Measurements from ENCODE around the gene CDIPT.

DNA sequence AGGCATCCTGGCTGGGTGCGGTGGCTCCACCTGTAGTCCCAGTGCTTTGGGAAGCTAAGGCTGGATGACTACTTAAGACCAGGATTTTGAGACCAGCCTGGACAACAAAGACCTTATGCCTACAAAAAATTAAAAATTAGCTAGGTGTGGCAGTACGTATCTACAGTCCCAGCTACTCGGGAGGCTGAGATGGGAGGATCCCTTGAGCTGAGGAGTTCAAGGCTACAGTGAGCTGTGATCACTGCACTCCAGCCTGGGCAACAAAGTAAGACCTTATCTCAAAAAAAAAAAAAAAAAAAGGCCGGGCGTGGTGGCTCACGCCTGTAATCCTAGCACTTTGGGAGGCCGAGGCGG lies 36.7 kb downstream of the CDIPT start:
- TF ChIP-seq, protein P1, sequence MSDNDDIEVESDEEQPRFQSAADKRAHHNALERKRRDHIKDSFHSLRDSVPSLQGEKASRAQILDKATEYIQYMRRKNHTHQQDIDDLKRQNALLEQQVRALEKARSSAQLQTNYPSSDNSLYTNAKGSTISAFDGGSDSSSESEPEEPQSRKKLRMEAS (IDR thresholded peaks at IDR 0.05): no peak
- no peak for TF ChIP-seq TAF1 (IDR thresholded peaks at IDR 0.05; ENCODE audit: low read depth)
- no peak for TF ChIP-seq FOXM1 (IDR thresholded peaks at IDR 0.05; ENCODE audit: borderline replicate concordance, low read depth)
- TF ChIP-seq EGR1 (IDR thresholded peaks at IDR 0.05): no peak
- no peak for TF ChIP-seq ZBTB7A (IDR thresholded peaks at IDR 0.05; ENCODE audit: low read depth)
- TF ChIP-seq CEBPB (IDR thresholded peaks at IDR 0.05): no peak
- no peak for TF ChIP-seq CREB1 (IDR thresholded peaks at IDR 0.05; ENCODE audit: low read depth)
- no peak for TF ChIP-seq EP300 (IDR thresholded peaks at IDR 0.05; ENCODE audit: borderline replicate concordance)
- TF ChIP-seq, protein P2, sequence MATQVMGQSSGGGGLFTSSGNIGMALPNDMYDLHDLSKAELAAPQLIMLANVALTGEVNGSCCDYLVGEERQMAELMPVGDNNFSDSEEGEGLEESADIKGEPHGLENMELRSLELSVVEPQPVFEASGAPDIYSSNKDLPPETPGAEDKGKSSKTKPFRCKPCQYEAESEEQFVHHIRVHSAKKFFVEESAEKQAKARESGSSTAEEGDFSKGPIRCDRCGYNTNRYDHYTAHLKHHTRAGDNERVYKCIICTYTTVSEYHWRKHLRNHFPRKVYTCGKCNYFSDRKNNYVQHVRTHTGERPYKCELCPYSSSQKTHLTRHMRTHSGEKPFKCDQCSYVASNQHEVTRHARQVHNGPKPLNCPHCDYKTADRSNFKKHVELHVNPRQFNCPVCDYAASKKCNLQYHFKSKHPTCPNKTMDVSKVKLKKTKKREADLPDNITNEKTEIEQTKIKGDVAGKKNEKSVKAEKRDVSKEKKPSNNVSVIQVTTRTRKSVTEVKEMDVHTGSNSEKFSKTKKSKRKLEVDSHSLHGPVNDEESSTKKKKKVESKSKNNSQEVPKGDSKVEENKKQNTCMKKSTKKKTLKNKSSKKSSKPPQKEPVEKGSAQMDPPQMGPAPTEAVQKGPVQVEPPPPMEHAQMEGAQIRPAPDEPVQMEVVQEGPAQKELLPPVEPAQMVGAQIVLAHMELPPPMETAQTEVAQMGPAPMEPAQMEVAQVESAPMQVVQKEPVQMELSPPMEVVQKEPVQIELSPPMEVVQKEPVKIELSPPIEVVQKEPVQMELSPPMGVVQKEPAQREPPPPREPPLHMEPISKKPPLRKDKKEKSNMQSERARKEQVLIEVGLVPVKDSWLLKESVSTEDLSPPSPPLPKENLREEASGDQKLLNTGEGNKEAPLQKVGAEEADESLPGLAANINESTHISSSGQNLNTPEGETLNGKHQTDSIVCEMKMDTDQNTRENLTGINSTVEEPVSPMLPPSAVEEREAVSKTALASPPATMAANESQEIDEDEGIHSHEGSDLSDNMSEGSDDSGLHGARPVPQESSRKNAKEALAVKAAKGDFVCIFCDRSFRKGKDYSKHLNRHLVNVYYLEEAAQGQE (IDR thresholded peaks at IDR 0.05; ENCODE audit: low read depth): no peak
- no peak for TF ChIP-seq RAD21 (IDR thresholded peaks at IDR 0.05; ENCODE audit: low read depth)
- TF ChIP-seq NFIC (IDR thresholded peaks at IDR 0.05): no peak

Measured in Ishikawa (cell line).